ENCODE results near the gene JUND. TPM values are rescaled to one million over a fixed set of nuclear protein-coding genes. Genes with fewer than 3 reads are reported as not detected.

Gene JUND
- polyA plus RNA-seq, 2 of the 4 experiments (the other 2 are of a cell fraction), result 65.1 to 68.9 TPM

GRCh38 chr19:18292810-18293641 lies 11.6 kb upstream of the JUND start:
- peaks cover 30% of the 10 kb centered on the region for H3K4me1 ChIP-seq
- FAIRE-seq (no peak), ATAC-seq (peak; percentile 69 to 77), DNase-seq (ENCODE audit: low read depth in 1 of 2, low spot score in 1 of 2) (peak; percentile 71 to 92)
- 5% methylated on average over 21 of the region's 31 CpGs for WGBS (ENCODE audit: missing lambda C conversion rate)
- CTCF ChIA-PET, result interaction anchor here (0.9 to 6.5 kb wide), 7 partner anchors 11 to 35 kb away, joined by 3 to 57 read pairs (median 3); partner anchors contain the start of gene JUND
- H3K4me3 ChIP-seq, result peak overlapping the region; percentile 56
- H3K9me3 ChIP-seq, result no peaks in the 10 kb centered on the region
- H3K27ac ChIP-seq, result peak overlapping the region; percentile 99 to 100
- POLR2A ChIA-PET, result interaction anchor here (0.6 to 3.0 kb wide), 12 partner anchors 10 to 242 kb away, joined by 3 to 235 read pairs (median 6); partner anchors contain the start of genes GDF15, IQCN, JUND and LSM4
- H3K4me2 ChIP-seq, result peak overlapping the region; percentile 92
- no peak for TF ChIP-seq MAZ (IDR thresholded peaks at IDR 0.05; ENCODE audit: borderline replicate concordance, low read depth, low read length)
- TF ChIP-seq POLR2A (IDR thresholded peaks at IDR 0.05; ENCODE audit: low read length), result no peak
- peak in 1 of 2 experiments; percentile 32; a peak in 1 of 5 replicates for TF ChIP-seq EP300 (IDR thresholded peaks at IDR 0.05)
- no peak for TF ChIP-seq FOSB (CRISPR knock-in tag; IDR thresholded peaks at IDR 0.05)
- TF ChIP-seq KDM1A (IDR thresholded peaks at IDR 0.05; ENCODE audit: low read depth), result peak; percentile 28
- TF ChIP-seq TP53 (CRISPR knock-in tag; IDR thresholded peaks at IDR 0.05), result no peak
- peak; percentile 99 for TF ChIP-seq ZFP36 (IDR thresholded peaks at IDR 0.05; ENCODE audit: borderline replicate concordance, partially characterized antibody)
- no peak for TF ChIP-seq ESRRA (IDR thresholded peaks at IDR 0.05; ENCODE audit: borderline replicate concordance, low read length)
- no peak for TF ChIP-seq HOXB5 (CRISPR knock-in tag; IDR thresholded peaks at IDR 0.05)
- peak; percentile 40 for TF ChIP-seq CHD2 (IDR thresholded peaks at IDR 0.05; ENCODE audit: low read length, partially characterized antibody)
- no peak for TF ChIP-seq HDAC2 (IDR thresholded peaks at IDR 0.05)
- no peak for TF ChIP-seq RCOR1 (IDR thresholded peaks at IDR 0.05; ENCODE audit: low read depth, low read length)
- TF ChIP-seq KDM5A (IDR thresholded peaks at IDR 0.05), result no peak
- TF ChIP-seq GATA3 (IDR thresholded peaks at IDR 0.05; ENCODE audit: borderline replicate concordance), result no peak; the same call in none of the 2 replicates
- TF ChIP-seq CBX8 (IDR thresholded peaks at IDR 0.05), result no peak
- TF ChIP-seq CHD4 (IDR thresholded peaks at IDR 0.05; ENCODE audit: borderline replicate concordance), result no peak
- no peak for TF ChIP-seq USF2 (IDR thresholded peaks at IDR 0.05)
- TF ChIP-seq FOSL2 (IDR thresholded peaks at IDR 0.05), result no peak
- TF ChIP-seq FOSL2 (CRISPR knock-in tag; IDR thresholded peaks at IDR 0.05), result 0 out of 2 replicates have a peak, but pooled peaks have one; percentile 36
- no peak for TF ChIP-seq TFCP2L1 (CRISPR knock-in tag; IDR thresholded peaks at IDR 0.05)
- TF ChIP-seq, protein P1, sequence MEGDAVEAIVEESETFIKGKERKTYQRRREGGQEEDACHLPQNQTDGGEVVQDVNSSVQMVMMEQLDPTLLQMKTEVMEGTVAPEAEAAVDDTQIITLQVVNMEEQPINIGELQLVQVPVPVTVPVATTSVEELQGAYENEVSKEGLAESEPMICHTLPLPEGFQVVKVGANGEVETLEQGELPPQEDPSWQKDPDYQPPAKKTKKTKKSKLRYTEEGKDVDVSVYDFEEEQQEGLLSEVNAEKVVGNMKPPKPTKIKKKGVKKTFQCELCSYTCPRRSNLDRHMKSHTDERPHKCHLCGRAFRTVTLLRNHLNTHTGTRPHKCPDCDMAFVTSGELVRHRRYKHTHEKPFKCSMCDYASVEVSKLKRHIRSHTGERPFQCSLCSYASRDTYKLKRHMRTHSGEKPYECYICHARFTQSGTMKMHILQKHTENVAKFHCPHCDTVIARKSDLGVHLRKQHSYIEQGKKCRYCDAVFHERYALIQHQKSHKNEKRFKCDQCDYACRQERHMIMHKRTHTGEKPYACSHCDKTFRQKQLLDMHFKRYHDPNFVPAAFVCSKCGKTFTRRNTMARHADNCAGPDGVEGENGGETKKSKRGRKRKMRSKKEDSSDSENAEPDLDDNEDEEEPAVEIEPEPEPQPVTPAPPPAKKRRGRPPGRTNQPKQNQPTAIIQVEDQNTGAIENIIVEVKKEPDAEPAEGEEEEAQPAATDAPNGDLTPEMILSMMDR (IDR thresholded peaks at IDR 0.05), result no peak
- TF ChIP-seq CBX2 (IDR thresholded peaks at IDR 0.05; ENCODE audit: borderline replicate concordance, low read depth), result no peak
- TF ChIP-seq RAD21 (conservative IDR thresholded peaks at IDR 0.05 in 1 of 2, IDR thresholded peaks at IDR 0.05 in 1 of 2), result 0 out of 5 replicates have a peak, but pooled peaks of 1 of the 2 experiments have one; percentile 7
- TF ChIP-seq HES2 (IDR thresholded peaks at IDR 0.05), result no peak
- no peak for TF ChIP-seq REST (IDR thresholded peaks at IDR 0.05)
- TF ChIP-seq MAFK (IDR thresholded peaks at IDR 0.05; ENCODE audit: partially characterized antibody), result no peak
- TF ChIP-seq MYC (IDR thresholded peaks at IDR 0.05; ENCODE audit: borderline replicate concordance, low read length), result no peak
- no peak for TF ChIP-seq JUNB (IDR thresholded peaks at IDR 0.05)
- no peak for TF ChIP-seq SREBF2 (IDR thresholded peaks at IDR 0.05)
- TF ChIP-seq RNF2 (IDR thresholded peaks at IDR 0.05; ENCODE audit: borderline replicate concordance, low read depth), result no peak
- TF ChIP-seq MAX (IDR thresholded peaks at IDR 0.05), result peak; percentile 42
- TF ChIP-seq, protein P2, sequence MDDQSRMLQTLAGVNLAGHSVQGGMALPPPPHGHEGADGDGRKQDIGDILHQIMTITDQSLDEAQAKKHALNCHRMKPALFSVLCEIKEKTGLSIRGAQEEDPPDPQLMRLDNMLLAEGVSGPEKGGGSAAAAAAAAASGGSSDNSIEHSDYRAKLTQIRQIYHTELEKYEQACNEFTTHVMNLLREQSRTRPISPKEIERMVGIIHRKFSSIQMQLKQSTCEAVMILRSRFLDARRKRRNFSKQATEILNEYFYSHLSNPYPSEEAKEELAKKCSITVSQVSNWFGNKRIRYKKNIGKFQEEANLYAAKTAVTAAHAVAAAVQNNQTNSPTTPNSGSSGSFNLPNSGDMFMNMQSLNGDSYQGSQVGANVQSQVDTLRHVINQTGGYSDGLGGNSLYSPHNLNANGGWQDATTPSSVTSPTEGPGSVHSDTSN (IDR thresholded peaks at IDR 0.05), result no peak
- peak; percentile 25; the same call in 2 of the 3 replicates for TF ChIP-seq SMC3 (IDR thresholded peaks at IDR 0.05)
- TF ChIP-seq PHF8 (IDR thresholded peaks at IDR 0.05; ENCODE audit: borderline replicate concordance, low read depth), result no peak

All from A549 (cell line).